ENCODE data around the gene RAD51B. TPM values are rescaled to one million over a fixed set of nuclear protein-coding genes. Genes with fewer than 3 reads are reported as not detected.

The RAD51B gene
- total and polyA plus RNA-seq, 2 experiments from 2014 or later = 10.1 to 18.0 TPM

GRCh38 chr14:68506645-68507419 is 687.3 kb downstream of the RAD51B start:
- no peaks in the 10 kb centered on the region for H3K79me2 ChIP-seq
- no peak overlapping the region for H2AFZ ChIP-seq
- 70% methylated on average over 11 of the region's 11 CpGs for WGBS (ENCODE audit: low lambda C conversion rate, missing lambda C conversion rate)
- H3K27ac ChIP-seq = peak overlapping the region; percentile 71
- TF ChIP-seq EZH2phosphoT487 (IDR thresholded peaks at IDR 0.05; ENCODE audit: low read depth, severe bottlenecking, unreplicated experiment) (no peak), EZH2 (IDR thresholded peaks at IDR 0.05; ENCODE audit: borderline replicate concordance) (no peak), CTCF (IDR thresholded peaks at IDR 0.05; ENCODE audit: poor library complexity) (no peak)
- H4K20me1 ChIP-seq (ENCODE audit: insufficient read depth, poor library complexity, severe bottlenecking) = no peaks in the 10 kb centered on the region
- no peak for DNase-seq (ENCODE audit: low spot score)
- H3K9me3 ChIP-seq (ENCODE audit: low read depth) = no peaks in the 10 kb centered on the region
- H3K4me2 ChIP-seq = no peak overlapping the region
- peaks cover 60% of the 10 kb centered on the region for H3K4me1 ChIP-seq (ENCODE audit: insufficient read depth)
- H3K27me3 ChIP-seq = no peaks in the 10 kb centered on the region
- no peak overlapping the region for H3K4me3 ChIP-seq
- H3K9me2 ChIP-seq (replicated peaks; ENCODE audit: insufficient read depth) = no peaks in the 10 kb centered on the region
- no peaks in the 10 kb centered on the region for H3K36me3 ChIP-seq (replicated peaks; ENCODE audit: insufficient read depth, low read depth)

GRCh38 chr14:68507544-68508081 is 688.0 kb downstream of the RAD51B start:
- no peak overlapping the region for H2AFZ ChIP-seq
- H3K9me2 ChIP-seq (replicated peaks; ENCODE audit: insufficient read depth) = no peaks in the 10 kb centered on the region
- H3K4me2 ChIP-seq = no peak overlapping the region
- no peak overlapping the region for H3K4me3 ChIP-seq
- WGBS (ENCODE audit: low lambda C conversion rate, missing lambda C conversion rate) = 93% methylated on average over 10 of the region's 10 CpGs
- no peaks in the 10 kb centered on the region for H3K9me3 ChIP-seq (ENCODE audit: low read depth)
- DNase-seq (ENCODE audit: low spot score) = no peak
- TF ChIP-seq CTCF (IDR thresholded peaks at IDR 0.05; ENCODE audit: poor library complexity) (no peak), EZH2 (IDR thresholded peaks at IDR 0.05; ENCODE audit: borderline replicate concordance) (no peak), EZH2phosphoT487 (IDR thresholded peaks at IDR 0.05; ENCODE audit: low read depth, severe bottlenecking, unreplicated experiment) (no peak)
- H3K36me3 ChIP-seq (replicated peaks; ENCODE audit: insufficient read depth, low read depth) = no peaks in the 10 kb centered on the region
- H3K27ac ChIP-seq = peak overlapping the region; percentile 71
- no peaks in the 10 kb centered on the region for H3K27me3 ChIP-seq
- no peaks in the 10 kb centered on the region for H4K20me1 ChIP-seq (ENCODE audit: insufficient read depth, poor library complexity, severe bottlenecking)
- peaks cover 67% of the 10 kb centered on the region for H3K4me1 ChIP-seq (ENCODE audit: insufficient read depth)
- H3K79me2 ChIP-seq = no peaks in the 10 kb centered on the region

GRCh38 chr14:68508581-68508980 is 689.0 kb downstream of the RAD51B start:
- Histone ChIP-seq H3K9me3 (ENCODE audit: low read depth) (no peaks in the 10 kb centered on the region), H2AFZ (no peak overlapping the region), H3K4me3 (no peak overlapping the region), H3K27me3 (no peaks in the 10 kb centered on the region), H3K79me2 (no peaks in the 10 kb centered on the region), H3K27ac (peak overlapping the region; percentile 93), H3K4me1 (ENCODE audit: insufficient read depth) (peaks cover 62% of the 10 kb centered on the region), H4K20me1 (ENCODE audit: insufficient read depth, poor library complexity, severe bottlenecking) (no peaks in the 10 kb centered on the region), H3K9me2 (replicated peaks; ENCODE audit: insufficient read depth) (no peaks in the 10 kb centered on the region), H3K4me2 (no peak overlapping the region), H3K36me3 (replicated peaks; ENCODE audit: insufficient read depth, low read depth) (no peaks in the 10 kb centered on the region)
- 74% methylated on average over 2 of the region's 2 CpGs for WGBS (ENCODE audit: low lambda C conversion rate, missing lambda C conversion rate)
- DNase-seq (ENCODE audit: low spot score) = no peak
- TF ChIP-seq EZH2 (IDR thresholded peaks at IDR 0.05; ENCODE audit: borderline replicate concordance) = no peak
- TF ChIP-seq EZH2phosphoT487 (IDR thresholded peaks at IDR 0.05; ENCODE audit: low read depth, severe bottlenecking, unreplicated experiment) = no peak
- TF ChIP-seq CTCF (IDR thresholded peaks at IDR 0.05; ENCODE audit: poor library complexity) = no peak

Measured in hepatocyte (in vitro differentiated cells).